ENCODE data around the gene EFNA4. TPM values are rescaled to one million over a fixed set of nuclear protein-coding genes. Genes with fewer than 3 reads are reported as not detected.

EFNA4 gene
- total and polyA plus RNA-seq, 9 of the 15 experiments (the other 6 are each of a cell fraction or from before 2014, with no cell fraction given) = 0.68 to 7.4 (median 6.1) TPM

DNA sequence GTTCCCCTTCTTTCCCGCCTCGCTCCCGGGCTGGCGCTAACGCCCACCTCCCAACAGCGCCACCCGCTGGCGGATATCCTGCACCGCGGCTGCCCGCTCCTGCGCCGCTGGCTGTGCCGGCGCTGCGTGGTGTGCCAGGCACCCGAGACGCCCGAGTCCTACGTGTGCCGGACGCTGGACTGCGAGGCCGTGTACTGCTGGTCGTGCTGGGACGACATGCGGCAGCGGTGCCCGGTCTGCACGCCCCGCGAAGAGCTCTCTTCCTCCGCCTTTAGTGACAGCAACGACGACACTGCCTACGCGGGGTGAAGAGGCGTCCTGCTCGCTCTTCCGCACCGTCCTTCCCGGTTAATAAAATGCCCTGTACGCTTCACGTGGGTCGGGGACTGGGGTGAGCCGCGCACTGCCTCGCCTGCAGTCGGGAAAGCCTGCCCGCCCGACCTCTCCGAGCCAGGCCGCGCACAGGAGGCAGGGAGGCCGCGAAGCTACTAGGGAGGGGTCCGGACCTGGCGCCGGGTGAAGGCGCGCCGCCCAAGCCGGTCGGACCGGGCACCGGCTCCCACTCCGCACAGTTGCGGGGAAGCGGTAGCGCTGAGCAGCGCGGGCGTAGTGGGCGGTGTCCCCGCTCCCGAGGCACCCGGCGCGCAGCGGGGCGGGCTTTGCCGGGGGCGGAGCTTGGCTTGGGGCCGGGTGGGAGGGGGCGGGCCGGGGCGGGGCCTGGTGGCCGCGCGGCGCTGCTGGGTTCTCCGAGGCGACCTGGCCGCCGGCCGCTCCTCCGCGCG, 12.8 kb upstream of the EFNA4 start, which contains the start of gene ADAM15 (continued):
- TF ChIP-seq, protein P1, sequence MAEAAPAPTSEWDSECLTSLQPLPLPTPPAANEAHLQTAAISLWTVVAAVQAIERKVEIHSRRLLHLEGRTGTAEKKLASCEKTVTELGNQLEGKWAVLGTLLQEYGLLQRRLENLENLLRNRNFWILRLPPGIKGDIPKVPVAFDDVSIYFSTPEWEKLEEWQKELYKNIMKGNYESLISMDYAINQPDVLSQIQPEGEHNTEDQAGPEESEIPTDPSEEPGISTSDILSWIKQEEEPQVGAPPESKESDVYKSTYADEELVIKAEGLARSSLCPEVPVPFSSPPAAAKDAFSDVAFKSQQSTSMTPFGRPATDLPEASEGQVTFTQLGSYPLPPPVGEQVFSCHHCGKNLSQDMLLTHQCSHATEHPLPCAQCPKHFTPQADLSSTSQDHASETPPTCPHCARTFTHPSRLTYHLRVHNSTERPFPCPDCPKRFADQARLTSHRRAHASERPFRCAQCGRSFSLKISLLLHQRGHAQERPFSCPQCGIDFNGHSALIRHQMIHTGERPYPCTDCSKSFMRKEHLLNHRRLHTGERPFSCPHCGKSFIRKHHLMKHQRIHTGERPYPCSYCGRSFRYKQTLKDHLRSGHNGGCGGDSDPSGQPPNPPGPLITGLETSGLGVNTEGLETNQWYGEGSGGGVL (CRISPR knock-in tag; IDR thresholded peaks at IDR 0.05) = no peak
- TF ChIP-seq ZBTB1 (CRISPR knock-in tag; IDR thresholded peaks at IDR 0.05; ENCODE audit: borderline replicate concordance, low read depth) (no peak), MEF2A (IDR thresholded peaks at IDR 0.05; ENCODE audit: control insufficient read depth, low read depth, low read length) (no peak), ZNF384 (IDR thresholded peaks at IDR 0.05; ENCODE audit: low read depth, low read length) (no peak), ERF (CRISPR knock-in tag; IDR thresholded peaks at IDR 0.05) (no peak), FOSL1 (tag; conservative IDR thresholded peaks at IDR 0.05) (no peak), TARDBP (IDR thresholded peaks at IDR 0.05) (peak; percentile 23; the same call in 1 of the 2 replicates), KLF6 (CRISPR knock-in tag; IDR thresholded peaks at IDR 0.05; ENCODE audit: borderline replicate concordance) (no peak), TEAD4 (IDR thresholded peaks at IDR 0.05; ENCODE audit: low read length) (no peak), TEAD4 (CRISPR knock-in tag; IDR thresholded peaks at IDR 0.05; ENCODE audit: borderline replicate concordance) (no peak), PHF21A (IDR thresholded peaks at IDR 0.05; ENCODE audit: borderline replicate concordance, low read depth) (no peak)
- TF ChIP-seq, protein P2, sequence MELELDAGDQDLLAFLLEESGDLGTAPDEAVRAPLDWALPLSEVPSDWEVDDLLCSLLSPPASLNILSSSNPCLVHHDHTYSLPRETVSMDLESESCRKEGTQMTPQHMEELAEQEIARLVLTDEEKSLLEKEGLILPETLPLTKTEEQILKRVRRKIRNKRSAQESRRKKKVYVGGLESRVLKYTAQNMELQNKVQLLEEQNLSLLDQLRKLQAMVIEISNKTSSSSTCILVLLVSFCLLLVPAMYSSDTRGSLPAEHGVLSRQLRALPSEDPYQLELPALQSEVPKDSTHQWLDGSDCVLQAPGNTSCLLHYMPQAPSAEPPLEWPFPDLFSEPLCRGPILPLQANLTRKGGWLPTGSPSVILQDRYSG (tag; conservative IDR thresholded peaks at IDR 0.05; ENCODE audit: low read depth) = 0 out of 2 replicates have a peak, but pooled peaks have one; percentile 27
- TF ChIP-seq, protein P3, sequence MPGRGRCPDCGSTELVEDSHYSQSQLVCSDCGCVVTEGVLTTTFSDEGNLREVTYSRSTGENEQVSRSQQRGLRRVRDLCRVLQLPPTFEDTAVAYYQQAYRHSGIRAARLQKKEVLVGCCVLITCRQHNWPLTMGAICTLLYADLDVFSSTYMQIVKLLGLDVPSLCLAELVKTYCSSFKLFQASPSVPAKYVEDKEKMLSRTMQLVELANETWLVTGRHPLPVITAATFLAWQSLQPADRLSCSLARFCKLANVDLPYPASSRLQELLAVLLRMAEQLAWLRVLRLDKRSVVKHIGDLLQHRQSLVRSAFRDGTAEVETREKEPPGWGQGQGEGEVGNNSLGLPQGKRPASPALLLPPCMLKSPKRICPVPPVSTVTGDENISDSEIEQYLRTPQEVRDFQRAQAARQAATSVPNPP (IDR thresholded peaks at IDR 0.05; ENCODE audit: borderline replicate concordance, insufficient read depth, insufficient read length) = no peak
- TF ChIP-seq, protein P4, sequence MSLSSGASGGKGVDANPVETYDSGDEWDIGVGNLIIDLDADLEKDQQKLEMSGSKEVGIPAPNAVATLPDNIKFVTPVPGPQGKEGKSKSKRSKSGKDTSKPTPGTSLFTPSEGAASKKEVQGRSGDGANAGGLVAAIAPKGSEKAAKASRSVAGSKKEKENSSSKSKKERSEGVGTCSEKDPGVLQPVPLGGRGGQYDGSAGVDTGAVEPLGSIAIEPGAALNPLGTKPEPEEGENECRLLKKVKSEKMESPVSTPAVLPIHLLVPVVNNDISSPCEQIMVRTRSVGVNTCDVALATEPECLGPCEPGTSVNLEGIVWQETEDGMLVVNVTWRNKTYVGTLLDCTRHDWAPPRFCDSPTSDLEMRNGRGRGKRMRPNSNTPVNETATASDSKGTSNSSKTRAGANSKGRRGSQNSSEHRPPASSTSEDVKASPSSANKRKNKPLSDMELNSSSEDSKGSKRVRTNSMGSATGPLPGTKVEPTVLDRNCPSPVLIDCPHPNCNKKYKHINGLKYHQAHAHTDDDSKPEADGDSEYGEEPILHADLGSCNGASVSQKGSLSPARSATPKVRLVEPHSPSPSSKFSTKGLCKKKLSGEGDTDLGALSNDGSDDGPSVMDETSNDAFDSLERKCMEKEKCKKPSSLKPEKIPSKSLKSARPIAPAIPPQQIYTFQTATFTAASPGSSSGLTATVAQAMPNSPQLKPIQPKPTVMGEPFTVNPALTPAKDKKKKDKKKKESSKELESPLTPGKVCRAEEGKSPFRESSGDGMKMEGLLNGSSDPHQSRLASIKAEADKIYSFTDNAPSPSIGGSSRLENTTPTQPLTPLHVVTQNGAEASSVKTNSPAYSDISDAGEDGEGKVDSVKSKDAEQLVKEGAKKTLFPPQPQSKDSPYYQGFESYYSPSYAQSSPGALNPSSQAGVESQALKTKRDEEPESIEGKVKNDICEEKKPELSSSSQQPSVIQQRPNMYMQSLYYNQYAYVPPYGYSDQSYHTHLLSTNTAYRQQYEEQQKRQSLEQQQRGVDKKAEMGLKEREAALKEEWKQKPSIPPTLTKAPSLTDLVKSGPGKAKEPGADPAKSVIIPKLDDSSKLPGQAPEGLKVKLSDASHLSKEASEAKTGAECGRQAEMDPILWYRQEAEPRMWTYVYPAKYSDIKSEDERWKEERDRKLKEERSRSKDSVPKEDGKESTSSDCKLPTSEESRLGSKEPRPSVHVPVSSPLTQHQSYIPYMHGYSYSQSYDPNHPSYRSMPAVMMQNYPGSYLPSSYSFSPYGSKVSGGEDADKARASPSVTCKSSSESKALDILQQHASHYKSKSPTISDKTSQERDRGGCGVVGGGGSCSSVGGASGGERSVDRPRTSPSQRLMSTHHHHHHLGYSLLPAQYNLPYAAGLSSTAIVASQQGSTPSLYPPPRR (CRISPR knock-in tag; IDR thresholded peaks at IDR 0.05; ENCODE audit: borderline replicate concordance) = no peak

Measured in K562 (cell line).